B cell (primary cell): Measurements from ENCODE around the gene HECTD1. TPM values are rescaled to one million over a fixed set of nuclear protein-coding genes. Genes with fewer than 3 reads are reported as not detected.

Experiments
- ATAC-seq: fragments of 200-7000 bp; cut with Tn5 transposase; one replicate; pipeline ENCODE4 v1.10.0; 2021; ENCODE audit warnings: low read depth, mild to moderate bottlenecking, moderate number of reproducible peaks, moderate library complexity
- CTCF ChIA-PET: fragments of 350-600 bp; sonication (Branson Sonifier 250); formaldehyde crosslinking; loops from one replicate; lab custom pipeline; 2021; ENCODE audit warnings: antibody characterized with exemption, inconsistent platforms; lab: Charles Lee
- POLR2A ChIA-PET: fragments of 350-600 bp; sonication (Branson Sonifier 250); formaldehyde crosslinking; loops from one replicate; lab custom pipeline; 2021; ENCODE audit warnings: antibody characterized with exemption; lab: Charles Lee
- DNase-seq: peaks from one replicate; pipeline ENCODE4 v3.0.0; 2013
- H2AFZ ChIP-seq: 2 replicates; pipeline ENCODE4 v1.6.1; 2012; ENCODE audit warnings: mild to moderate bottlenecking, low read depth, low read length; ENCODE audit not compliant: insufficient read depth, poor library complexity, severe bottlenecking
- H3K27ac ChIP-seq, 2 donors: 1 replicate in 1 of 2; 2 replicates in 1 of 2; pipeline ENCODE4 v1.5.1; 2012 to 2013; ENCODE audit warnings: low read length in 2 of 2, mild to moderate bottlenecking in 2 of 2, moderate library complexity in 1 of 2
- H3K27me3 ChIP-seq, 4 experiments: fragments of 200-600 bp in 1 of 4; sonication (generic) in 1 of 4; replicated peaks in 1 of 4; 1 replicate in 2 of 4; 2 replicates in 2 of 4; pipeline versions ENCODE4 v1.6.1 to v1.7.0; 2013 to 2016; ENCODE audit warnings: low read length in 3 of 4, mild to moderate bottlenecking in 2 of 4, mixed read lengths in 1 of 4, moderate library complexity in 1 of 4; ENCODE audit not compliant: insufficient read depth in 4 of 4, control insufficient read depth in 3 of 4; ENCODE audit errors: control extremely low read depth in 1 of 4
- H3K36me3 ChIP-seq, 2 experiments: replicated peaks in 1 of 2; 1 replicate in 1 of 2; 2 replicates in 1 of 2; pipeline versions ENCODE4 v1.6.1 to v1.7.1; 2013; ENCODE audit warnings: low read length in 1 of 2; ENCODE audit not compliant: insufficient read depth in 2 of 2, control insufficient read depth in 1 of 2; ENCODE audit errors: control extremely low read depth in 1 of 2, extremely low read depth in 1 of 2
- H3K4me1 ChIP-seq, 2 donors: fragments of 200-600 bp in 1 of 2; sonication (generic) in 1 of 2; 1 replicate in 1 of 2; 2 replicates in 1 of 2; pipeline versions ENCODE4 v1.5.1 to v1.6.1; 2013 to 2017; ENCODE audit warnings: low read length in 2 of 2; ENCODE audit not compliant: control insufficient read depth in 2 of 2, insufficient read depth in 2 of 2
- H3K4me2 ChIP-seq: replicated peaks from 2 replicates; pipeline ENCODE3; 2012; ENCODE audit warnings: mild to moderate bottlenecking, low read depth, low read length; ENCODE audit not compliant: poor library complexity, severe bottlenecking
- H3K4me3 ChIP-seq, 5 experiments: fragments of 200-600 bp in 1 of 5; sonication (generic) in 1 of 5; 1 replicate in 3 of 5; 2 replicates in 2 of 5; pipeline versions ENCODE4 v1.5.1 to v1.7.0; 2011 to 2016; ENCODE audit warnings: low read length in 4 of 5, mild to moderate bottlenecking in 4 of 5, low read depth in 2 of 5, control low read depth in 1 of 5, moderate library complexity in 1 of 5; ENCODE audit not compliant: insufficient read depth in 1 of 5; ENCODE audit errors: control extremely low read depth in 1 of 5, extremely low read depth in 1 of 5
- H3K79me2 ChIP-seq: fragments of 200-600 bp; sonication (generic); one replicate; pipeline ENCODE4 v1.6.0; 2016; ENCODE audit warnings: low read length; ENCODE audit not compliant: control insufficient read depth, insufficient read depth
- H3K9ac ChIP-seq: fragments of 200-600 bp; sonication (generic); 2 replicates; pipeline ENCODE4 v1.6.1; 2017; ENCODE audit warnings: mild to moderate bottlenecking, low read length, moderate library complexity
- H3K9me3 ChIP-seq, 3 donors: one replicate each; pipeline versions ENCODE4 v1.6.1 to v1.7.1; 2013; ENCODE audit warnings: low read length in 2 of 3; ENCODE audit not compliant: control insufficient read depth in 2 of 3, insufficient read depth in 1 of 3; ENCODE audit errors: control extremely low read depth in 1 of 3
- H4K20me1 ChIP-seq: 2 replicates; pipeline ENCODE4 v1.6.0; 2012; ENCODE audit warnings: mild to moderate bottlenecking, low read length; ENCODE audit not compliant: insufficient read depth, control insufficient read depth, poor library complexity, severe bottlenecking
- H3K27ac Mint-ChIP-seq: one replicate; pipeline ENCODE4 v1.8.0; 2021; ENCODE audit warnings: mixed read lengths
- H3K27me3 Mint-ChIP-seq: one replicate; pipeline ENCODE4 v1.8.0; 2021; ENCODE audit warnings: mixed read lengths
- H3K4me1 Mint-ChIP-seq: one replicate; pipeline ENCODE4 v1.8.0; 2021; ENCODE audit warnings: mixed read lengths
- H3K4me3 Mint-ChIP-seq: one replicate; pipeline ENCODE4 v1.8.0; 2021; ENCODE audit warnings: mixed read lengths
- H3K9me3 Mint-ChIP-seq: one replicate; pipeline ENCODE4 v1.8.0; 2022; ENCODE audit warnings: mixed read lengths; ENCODE audit not compliant: insufficient read depth
- CTCF ChIP-seq: fragments of 200-600 bp; IDR thresholded peaks from one replicate; pipeline ENCODE4 v1.8.0; 2022; ENCODE audit warnings: antibody characterized with exemption, mild to moderate bottlenecking
- EZH2 ChIP-seq: IDR thresholded peaks from 2 replicates; pipeline ENCODE4 v1.6.1; 2012; ENCODE audit warnings: borderline replicate concordance, low read depth, mild to moderate bottlenecking, moderate library complexity, low read length; ENCODE audit not compliant: insufficient read depth, poor library complexity, severe bottlenecking
- WGBS: methylation state at CpG from one replicate; pipeline ENCODE4 v1.1.5; 2013; ENCODE audit warnings: missing lambda C conversion rate; ENCODE audit not compliant: insufficient coverage; 5-methylcytosine and 5-hydroxymethylcytosine counted together
- intact Hi-C: fragments of 100-400 bp; cut with micrococcal nuclease; formaldehyde crosslinking; loops from one replicate; pipeline ENCODE4 v1.10.0; 2022
- polyA plus RNA-seq: library from polyadenylated mRNA; depleted of rRNA; stranded (reverse); fragments of >200 nt; gene quantifications from 2 replicates; pipeline ENCODE4 v1.2.3, GENCODE V29; 2012
- total RNA-seq, 2 donors: library from RNA; stranded (reverse); fragments of 120-200 nt in 1 of 2; gene quantifications; 1 replicate in 1 of 2; 2 replicates in 1 of 2; pipeline versions ENCODE4 v1.2.3 to v1.2.4, GENCODE V29; 2013 to 2022

HECTD1 gene
- total and polyA plus RNA-seq, 2 donors (not counting 1 experiment from before 2014, with no cell fraction given), result 63.1 to 184 TPM

GRCh38 chr14:31230573-31230958 is 23.0 kb upstream of the HECTD1 start:
- H3K4me1 ChIP-seq, result peaks cover 0 to 3% of the 10 kb centered on the region in 2 donors
- intact Hi-C loops, result no loop called here

More at GRCh38 chr14:31230573-31230958, 23.0 kb upstream of the HECTD1 start:
- no peaks in the 10 kb centered on the region for H3K27me3 Mint-ChIP-seq
- CTCF ChIA-PET, result no interaction called here
- H3K9me3 Mint-ChIP-seq, result no peaks in the 10 kb centered on the region
- Histone ChIP-seq H2AFZ (no peak overlapping the region), H4K20me1 (no peaks in the 10 kb centered on the region), H3K9ac (no peak overlapping the region), H3K9me3 (no peaks in the 10 kb centered on the region), H3K4me2 (no peak overlapping the region), H3K27me3 (peaks cover 0 to 4% (median 0%) of the 10 kb centered on the region in 4 experiments), H3K79me2 (no peaks in the 10 kb centered on the region), H3K27ac (no peak overlapping the region), H3K36me3 (no peaks in the 10 kb centered on the region), H3K4me3 (no peak overlapping the region)
- no peak overlapping the region for H3K27ac Mint-ChIP-seq
- ATAC-seq, result no peak
- TF ChIP-seq CTCF, result no peak
- TF ChIP-seq EZH2, result no peak
- H3K4me3 Mint-ChIP-seq, result no peak overlapping the region
- no peak for DNase-seq
- peaks cover 4% of the 10 kb centered on the region for H3K4me1 Mint-ChIP-seq
- WGBS, result no CpG with 5 or more reads among the region's 1 CpG
- POLR2A ChIA-PET, result no interaction called here
